ENCODE data around the gene DPP10. TPM values are rescaled to one million over a fixed set of nuclear protein-coding genes. Genes with fewer than 3 reads are reported as not detected.
"Not testable (repeated sequence)": the region's sequence is repeated elsewhere in the genome, so short reads cannot be mapped to it uniquely, and the experiment has no call there.

Gene DPP10
- total RNA-seq, 1 donor from 2014 or later = 6.5 TPM

DNA sequence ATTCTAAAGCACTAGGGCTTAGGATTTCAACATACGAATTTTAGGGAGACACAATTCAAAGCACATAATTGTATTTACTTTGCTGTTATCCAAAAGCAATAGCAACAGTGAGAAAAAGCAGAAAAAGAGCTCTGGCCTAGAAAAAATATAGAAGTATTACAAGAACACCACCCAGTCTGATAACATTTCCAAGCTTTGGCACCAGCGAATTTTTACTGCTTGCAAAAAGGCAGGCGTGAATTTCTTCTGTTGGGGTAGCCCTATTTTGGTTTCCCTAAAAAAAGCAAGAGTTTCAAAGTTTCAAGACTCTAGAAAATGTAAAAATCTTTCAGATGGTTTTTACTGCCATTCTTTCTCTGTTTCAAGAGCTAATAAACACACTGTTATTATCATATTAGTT lies 292.7 kb downstream of the DPP10 start:
- Histone ChIP-seq H3K27ac (no peak overlapping the region), H2AFZ (replicated peaks) (no peak overlapping the region), H3K9me3 (ENCODE audit: low read depth) (no peaks in the 10 kb centered on the region), H3K27me3 (no peaks in the 10 kb centered on the region), H3K9ac (no peak overlapping the region), H3K36me3 (no peaks in the 10 kb centered on the region), H3K4me1 (no peaks in the 10 kb centered on the region), H3K79me2 (ENCODE audit: low read depth) (no peaks in the 10 kb centered on the region), H4K20me1 (ENCODE audit: low read depth) (no peaks in the 10 kb centered on the region), H3K4me3 (no peak overlapping the region), H3F3A (ENCODE audit: low read depth) (no peaks in the 10 kb centered on the region), H3K4me2 (no peak overlapping the region)
- DNase-seq (ENCODE audit: low spot score) = no peak
- TF ChIP-seq EZH2phosphoT487 (IDR thresholded peaks at IDR 0.05) (no peak), EZH2 (IDR thresholded peaks at IDR 0.05) (no peak)
- TF ChIP-seq, protein P1, sequence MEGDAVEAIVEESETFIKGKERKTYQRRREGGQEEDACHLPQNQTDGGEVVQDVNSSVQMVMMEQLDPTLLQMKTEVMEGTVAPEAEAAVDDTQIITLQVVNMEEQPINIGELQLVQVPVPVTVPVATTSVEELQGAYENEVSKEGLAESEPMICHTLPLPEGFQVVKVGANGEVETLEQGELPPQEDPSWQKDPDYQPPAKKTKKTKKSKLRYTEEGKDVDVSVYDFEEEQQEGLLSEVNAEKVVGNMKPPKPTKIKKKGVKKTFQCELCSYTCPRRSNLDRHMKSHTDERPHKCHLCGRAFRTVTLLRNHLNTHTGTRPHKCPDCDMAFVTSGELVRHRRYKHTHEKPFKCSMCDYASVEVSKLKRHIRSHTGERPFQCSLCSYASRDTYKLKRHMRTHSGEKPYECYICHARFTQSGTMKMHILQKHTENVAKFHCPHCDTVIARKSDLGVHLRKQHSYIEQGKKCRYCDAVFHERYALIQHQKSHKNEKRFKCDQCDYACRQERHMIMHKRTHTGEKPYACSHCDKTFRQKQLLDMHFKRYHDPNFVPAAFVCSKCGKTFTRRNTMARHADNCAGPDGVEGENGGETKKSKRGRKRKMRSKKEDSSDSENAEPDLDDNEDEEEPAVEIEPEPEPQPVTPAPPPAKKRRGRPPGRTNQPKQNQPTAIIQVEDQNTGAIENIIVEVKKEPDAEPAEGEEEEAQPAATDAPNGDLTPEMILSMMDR (IDR thresholded peaks at IDR 0.05) = no peak
- Mint-ChIP-seq H3K9me3 (peaks cover 3% of the 10 kb centered on the region), H3K36me3 (no peaks in the 10 kb centered on the region), H3K27me3 (ENCODE audit: insufficient read depth, low read depth) (peaks cover 3% of the 10 kb centered on the region), H3K4me3 (no peak overlapping the region), H3K27ac (no peak overlapping the region), H3K4me1 (no peaks in the 10 kb centered on the region)

- Mint-ChIP-seq H3K9me3 (no peaks in the 10 kb centered on the region), H3K4me3 (no peak overlapping the region), H3K36me3 (no peaks in the 10 kb centered on the region), H3K4me1 (peaks cover 23% of the 10 kb centered on the region), H3K27ac (no peak overlapping the region), H3K27me3 (ENCODE audit: insufficient read depth, low read depth) (no peaks in the 10 kb centered on the region)
- Histone ChIP-seq H3K36me3 (no peaks in the 10 kb centered on the region), H2AFZ (replicated peaks) (no peak overlapping the region), H4K20me1 (ENCODE audit: low read depth) (no peaks in the 10 kb centered on the region), H3K4me1 (peaks cover 15% of the 10 kb centered on the region), H3K27ac (no peak overlapping the region), H3K9ac (no peak overlapping the region), H3K27me3 (no peaks in the 10 kb centered on the region), H3K79me2 (ENCODE audit: low read depth) (no peaks in the 10 kb centered on the region), H3F3A (ENCODE audit: low read depth) (peaks cover 17% of the 10 kb centered on the region), H3K4me3 (no peak overlapping the region), H3K4me2 (no peak overlapping the region), H3K9me3 (ENCODE audit: low read depth) (no peaks in the 10 kb centered on the region)
- DNase-seq (ENCODE audit: low spot score) = no peak
- no peak for TF ChIP-seq EZH2 (IDR thresholded peaks at IDR 0.05)
- TF ChIP-seq, protein P1 (IDR thresholded peaks at IDR 0.05) = no peak
- no peak for TF ChIP-seq EZH2phosphoT487 (IDR thresholded peaks at IDR 0.05)
Measured at GRCh38 chr2:114742245-114742644, 299.8 kb downstream of the DPP10 start.

- H3K4me3 Mint-ChIP-seq = no peak overlapping the region
- Histone ChIP-seq H3K79me2 (ENCODE audit: low read depth) (no peaks in the 10 kb centered on the region), H3K4me1 (peaks cover 15% of the 10 kb centered on the region), H3F3A (ENCODE audit: low read depth) (peaks cover 17% of the 10 kb centered on the region), H3K36me3 (no peaks in the 10 kb centered on the region), H3K4me2 (peak overlapping the region; percentile 36), H3K9ac (no peak overlapping the region), H3K27ac (peak overlapping the region; percentile 4), H4K20me1 (ENCODE audit: low read depth) (no peaks in the 10 kb centered on the region), H3K27me3 (no peaks in the 10 kb centered on the region), H3K9me3 (ENCODE audit: low read depth) (no peaks in the 10 kb centered on the region), H2AFZ (replicated peaks) (peak overlapping the region; percentile 78), H3K4me3 (no peak overlapping the region)
- peak overlapping the region; percentile 3 for H3K27ac Mint-ChIP-seq
- no peaks in the 10 kb centered on the region for H3K9me3 Mint-ChIP-seq
- peaks cover 23% of the 10 kb centered on the region for H3K4me1 Mint-ChIP-seq
- DNase-seq (ENCODE audit: low spot score) = no peak
- no peaks in the 10 kb centered on the region for H3K27me3 Mint-ChIP-seq (ENCODE audit: insufficient read depth, low read depth)
- no peaks in the 10 kb centered on the region for H3K36me3 Mint-ChIP-seq
- no peak for TF ChIP-seq EZH2 (IDR thresholded peaks at IDR 0.05)
- TF ChIP-seq EZH2phosphoT487 (IDR thresholded peaks at IDR 0.05) = no peak
- TF ChIP-seq, protein P1 (IDR thresholded peaks at IDR 0.05) = no peak
Measured at GRCh38 chr2:114745700-114746099, 303.3 kb downstream of the DPP10 start.

GRCh38 chr2:114748175-114748574 lies 305.7 kb downstream of the DPP10 start:
- peaks cover 22% of the 10 kb centered on the region for H3F3A ChIP-seq (ENCODE audit: low read depth)
- peaks cover 19% of the 10 kb centered on the region for H3K4me1 ChIP-seq
- DNase-seq (ENCODE audit: low spot score); H3K27me3 ChIP-seq; H3K79me2 ChIP-seq (ENCODE audit: low read depth); H3K27me3 Mint-ChIP-seq (ENCODE audit: insufficient read depth, low read depth); H3K9me3 ChIP-seq (ENCODE audit: low read depth); H3K36me3 Mint-ChIP-seq; H3K36me3 ChIP-seq; H3K4me2 ChIP-seq; H3K27ac ChIP-seq; H3K9me3 Mint-ChIP-seq; H3K4me3 Mint-ChIP-seq; H3K27ac Mint-ChIP-seq; H2AFZ ChIP-seq (replicated peaks); H4K20me1 ChIP-seq (ENCODE audit: low read depth); H3K4me3 ChIP-seq; H3K9ac ChIP-seq: not testable (repeated sequence)
- peaks cover 24% of the 10 kb centered on the region for H3K4me1 Mint-ChIP-seq

Data from neural progenitor cell (in vitro differentiated cells).